Measurements from ENCODE around the gene ACLY. TPM values are rescaled to one million over a fixed set of nuclear protein-coding genes. Genes with fewer than 3 reads are reported as not detected.
A peak's percentile ranks its signal among the peaks of the same experiment; 100 is the strongest.

The ACLY gene
- total RNA-seq, 1 experiment from 2014 or later = 350 TPM

GRCh38 chr17:41910701-41911391, 7.9 kb downstream of the ACLY start:
- H3K27ac Mint-ChIP-seq = no peak overlapping the region
- TF ChIP-seq, protein P1, sequence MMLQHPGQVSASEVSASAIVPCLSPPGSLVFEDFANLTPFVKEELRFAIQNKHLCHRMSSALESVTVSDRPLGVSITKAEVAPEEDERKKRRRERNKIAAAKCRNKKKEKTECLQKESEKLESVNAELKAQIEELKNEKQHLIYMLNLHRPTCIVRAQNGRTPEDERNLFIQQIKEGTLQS (CRISPR knock-in tag; conservative IDR thresholded peaks at IDR 0.05) = no peak
- TF ChIP-seq ZNF219 (CRISPR knock-in tag; IDR thresholded peaks at IDR 0.05; ENCODE audit: borderline replicate concordance) (no peak), RORB (CRISPR knock-in tag; IDR thresholded peaks at IDR 0.05) (no peak), ZNF263 (CRISPR knock-in tag; IDR thresholded peaks at IDR 0.05; ENCODE audit: low read depth) (no peak), ZNF232 (CRISPR knock-in tag; IDR thresholded peaks at IDR 0.05) (no peak)
- TF ChIP-seq, protein P2, sequence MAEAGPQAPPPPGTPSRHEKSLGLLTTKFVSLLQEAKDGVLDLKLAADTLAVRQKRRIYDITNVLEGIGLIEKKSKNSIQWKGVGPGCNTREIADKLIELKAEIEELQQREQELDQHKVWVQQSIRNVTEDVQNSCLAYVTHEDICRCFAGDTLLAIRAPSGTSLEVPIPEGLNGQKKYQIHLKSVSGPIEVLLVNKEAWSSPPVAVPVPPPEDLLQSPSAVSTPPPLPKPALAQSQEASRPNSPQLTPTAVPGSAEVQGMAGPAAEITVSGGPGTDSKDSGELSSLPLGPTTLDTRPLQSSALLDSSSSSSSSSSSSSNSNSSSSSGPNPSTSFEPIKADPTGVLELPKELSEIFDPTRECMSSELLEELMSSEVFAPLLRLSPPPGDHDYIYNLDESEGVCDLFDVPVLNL (CRISPR knock-in tag; IDR thresholded peaks at IDR 0.05; ENCODE audit: borderline replicate concordance, low read depth) = no peak
- TF ChIP-seq, protein P3, sequence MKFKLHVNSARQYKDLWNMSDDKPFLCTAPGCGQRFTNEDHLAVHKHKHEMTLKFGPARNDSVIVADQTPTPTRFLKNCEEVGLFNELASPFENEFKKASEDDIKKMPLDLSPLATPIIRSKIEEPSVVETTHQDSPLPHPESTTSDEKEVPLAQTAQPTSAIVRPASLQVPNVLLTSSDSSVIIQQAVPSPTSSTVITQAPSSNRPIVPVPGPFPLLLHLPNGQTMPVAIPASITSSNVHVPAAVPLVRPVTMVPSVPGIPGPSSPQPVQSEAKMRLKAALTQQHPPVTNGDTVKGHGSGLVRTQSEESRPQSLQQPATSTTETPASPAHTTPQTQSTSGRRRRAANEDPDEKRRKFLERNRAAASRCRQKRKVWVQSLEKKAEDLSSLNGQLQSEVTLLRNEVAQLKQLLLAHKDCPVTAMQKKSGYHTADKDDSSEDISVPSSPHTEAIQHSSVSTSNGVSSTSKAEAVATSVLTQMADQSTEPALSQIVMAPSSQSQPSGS (CRISPR knock-in tag; IDR thresholded peaks at IDR 0.05; ENCODE audit: borderline replicate concordance, low read depth) = no peak
- DNase-seq (ENCODE audit: low spot score) (no peak), ATAC-seq (no peak)
- no peaks in the 10 kb centered on the region for H3K9me3 Mint-ChIP-seq
- CTCF ChIA-PET = interaction anchor here (1.3 kb wide), 1 partner anchor 190 kb away, joined by 3 read pairs; no protein-coding TSS in a partner anchor
- peaks cover 74% of the 10 kb centered on the region for H3K36me3 Mint-ChIP-seq
- no peaks in the 10 kb centered on the region for H3K27me3 Mint-ChIP-seq (ENCODE audit: low read depth)
- peaks cover 22% of the 10 kb centered on the region for H3K4me1 Mint-ChIP-seq
- POLR2A ChIA-PET = no interaction called here
- H3K4me3 Mint-ChIP-seq = no peak overlapping the region

GRCh38 chr17:41909088-41909487, 9.7 kb downstream of the ACLY start:
- no peaks in the 10 kb centered on the region for H3K27me3 Mint-ChIP-seq (ENCODE audit: low read depth)
- ATAC-seq (no peak), DNase-seq (ENCODE audit: low spot score) (no peak)
- ChIA-PET POLR2A (interaction anchor here (0.6 kb wide), 1 partner anchor 85 kb away, joined by 3 read pairs; no protein-coding TSS in a partner anchor), CTCF (interaction anchor here (1.7 kb wide), 1 partner anchor 50 kb away, joined by 6 read pairs; no protein-coding TSS in a partner anchor)
- H3K36me3 Mint-ChIP-seq = peaks cover 88% of the 10 kb centered on the region
- no peak overlapping the region for H3K4me3 Mint-ChIP-seq
- H3K27ac Mint-ChIP-seq = no peak overlapping the region
- TF ChIP-seq, protein P4, sequence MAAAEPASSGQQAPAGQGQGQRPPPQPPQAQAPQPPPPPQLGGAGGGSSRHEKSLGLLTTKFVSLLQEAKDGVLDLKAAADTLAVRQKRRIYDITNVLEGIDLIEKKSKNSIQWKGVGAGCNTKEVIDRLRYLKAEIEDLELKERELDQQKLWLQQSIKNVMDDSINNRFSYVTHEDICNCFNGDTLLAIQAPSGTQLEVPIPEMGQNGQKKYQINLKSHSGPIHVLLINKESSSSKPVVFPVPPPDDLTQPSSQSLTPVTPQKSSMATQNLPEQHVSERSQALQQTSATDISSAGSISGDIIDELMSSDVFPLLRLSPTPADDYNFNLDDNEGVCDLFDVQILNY (CRISPR knock-in tag; IDR thresholded peaks at IDR 0.05) = no peak
- H3K9me3 Mint-ChIP-seq = no peaks in the 10 kb centered on the region
- H3K4me1 Mint-ChIP-seq = peaks cover 6% of the 10 kb centered on the region

DNA sequence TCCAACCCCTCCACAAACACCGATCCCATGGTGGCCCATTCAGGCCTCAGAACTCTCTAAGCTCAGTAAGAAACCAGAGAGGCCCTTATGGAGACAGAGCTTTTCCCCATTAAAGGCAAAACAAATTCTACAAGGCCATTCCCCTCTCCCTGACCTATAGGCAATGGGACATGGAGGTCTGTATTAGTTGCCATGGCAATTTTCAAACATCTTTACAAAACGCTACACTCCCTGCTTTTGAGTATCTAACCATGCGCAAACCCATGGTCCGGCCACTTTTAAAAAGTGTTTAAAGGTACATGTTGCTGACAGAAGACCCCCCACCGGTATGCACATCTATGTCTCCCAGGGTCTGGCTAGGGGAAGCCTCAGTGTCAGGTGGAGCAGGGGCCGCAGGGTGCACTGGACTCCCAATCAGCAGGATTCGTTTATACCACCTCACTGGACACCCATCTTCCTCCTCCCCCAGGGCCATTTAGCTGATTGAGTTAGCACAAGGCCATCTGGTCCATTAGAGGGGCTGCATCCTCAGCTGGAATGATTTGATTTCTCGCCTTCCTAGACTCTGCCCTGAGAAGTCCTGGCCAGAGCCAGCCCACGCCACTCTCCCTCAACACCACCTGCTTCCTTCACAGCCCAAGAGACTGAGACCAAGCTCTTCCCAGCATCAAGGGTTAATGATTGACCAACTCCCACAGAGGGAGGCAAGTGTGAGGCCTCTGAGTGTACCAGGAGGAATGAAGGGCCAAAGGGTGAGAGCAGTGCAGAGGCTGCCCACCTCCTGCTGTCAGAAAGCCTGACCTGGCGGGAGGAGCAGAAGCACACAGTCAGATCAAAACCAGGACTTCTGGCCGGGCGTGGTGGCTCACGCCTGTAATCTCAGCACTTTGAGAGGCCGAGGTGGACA, 10.9 kb downstream of the ACLY start:
- Mint-ChIP-seq H3K27ac (peak overlapping the region; percentile 74), H3K4me3 (no peak overlapping the region), H3K4me1 (no peaks in the 10 kb centered on the region), H3K9me3 (no peaks in the 10 kb centered on the region), H3K36me3 (peaks cover 85% of the 10 kb centered on the region), H3K27me3 (ENCODE audit: low read depth) (no peaks in the 10 kb centered on the region)
- no peak for TF ChIP-seq RORB (CRISPR knock-in tag; IDR thresholded peaks at IDR 0.05)
- peak; percentile 52; the same call in 1 of the 2 replicates for TF ChIP-seq GABPB1 (CRISPR knock-in tag; IDR thresholded peaks at IDR 0.05)
- CTCF ChIA-PET = interaction anchor here (0.7 kb wide), 1 partner anchor 47 kb away, joined by 6 read pairs; no protein-coding TSS in a partner anchor
- POLR2A ChIA-PET = no interaction called here
- DNase-seq (ENCODE audit: low spot score) = no peak
- no peak for ATAC-seq

- no peak for ATAC-seq
- ChIA-PET CTCF (interaction anchor here (0.7 kb wide), 1 partner anchor 47 kb away, joined by 6 read pairs; no protein-coding TSS in a partner anchor), POLR2A (no interaction called here)
- DNase-seq (ENCODE audit: low spot score) = no peak
- Mint-ChIP-seq H3K27me3 (ENCODE audit: low read depth) (no peaks in the 10 kb centered on the region), H3K9me3 (no peaks in the 10 kb centered on the region), H3K36me3 (peaks cover 85% of the 10 kb centered on the region), H3K27ac (peak overlapping the region; percentile 74), H3K4me1 (no peaks in the 10 kb centered on the region), H3K4me3 (no peak overlapping the region)
- TF ChIP-seq TP53 (CRISPR knock-in tag; IDR thresholded peaks at IDR 0.05) (no peak), RORB (CRISPR knock-in tag; IDR thresholded peaks at IDR 0.05) (no peak), CREM (CRISPR knock-in tag; IDR thresholded peaks at IDR 0.05) (no peak), FOXK1 (CRISPR knock-in tag; IDR thresholded peaks at IDR 0.05) (no peak), FOXP4 (CRISPR knock-in tag; IDR thresholded peaks at IDR 0.05) (no peak)
- TF ChIP-seq, protein P5, sequence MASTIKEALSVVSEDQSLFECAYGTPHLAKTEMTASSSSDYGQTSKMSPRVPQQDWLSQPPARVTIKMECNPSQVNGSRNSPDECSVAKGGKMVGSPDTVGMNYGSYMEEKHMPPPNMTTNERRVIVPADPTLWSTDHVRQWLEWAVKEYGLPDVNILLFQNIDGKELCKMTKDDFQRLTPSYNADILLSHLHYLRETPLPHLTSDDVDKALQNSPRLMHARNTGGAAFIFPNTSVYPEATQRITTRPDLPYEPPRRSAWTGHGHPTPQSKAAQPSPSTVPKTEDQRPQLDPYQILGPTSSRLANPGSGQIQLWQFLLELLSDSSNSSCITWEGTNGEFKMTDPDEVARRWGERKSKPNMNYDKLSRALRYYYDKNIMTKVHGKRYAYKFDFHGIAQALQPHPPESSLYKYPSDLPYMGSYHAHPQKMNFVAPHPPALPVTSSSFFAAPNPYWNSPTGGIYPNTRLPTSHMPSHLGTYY (CRISPR knock-in tag; IDR thresholded peaks at IDR 0.05) = no peak
- TF ChIP-seq, protein P6, sequence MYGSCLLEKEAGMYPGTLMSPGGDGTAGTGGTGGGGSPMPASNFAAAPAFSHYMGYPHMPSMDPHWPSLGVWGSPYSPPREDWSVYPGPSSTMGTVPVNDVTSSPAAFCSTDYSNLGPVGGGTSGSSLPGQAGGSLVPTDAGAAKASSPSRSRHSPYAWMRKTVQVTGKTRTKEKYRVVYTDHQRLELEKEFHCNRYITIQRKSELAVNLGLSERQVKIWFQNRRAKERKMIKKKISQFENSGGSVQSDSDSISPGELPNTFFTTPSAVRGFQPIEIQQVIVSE (CRISPR knock-in tag; IDR thresholded peaks at IDR 0.05; ENCODE audit: borderline replicate concordance) = no peak
These were observed 11.6 kb downstream of the ACLY start for GRCh38 chr17:41907185-41907556.
